Adipose tissue (tissue), 3 donors: ENCODE measurements around the gene MKX. TPM values are rescaled to one million over a fixed set of nuclear protein-coding genes. Genes with fewer than 3 reads are reported as not detected.

Source experiments
- H3K27ac ChIP-seq: one replicate; pipeline ENCODE4 v1.5.1; 2013; ENCODE audit warnings: low read depth, low read length
- WGBS, 3 donors: extraction: QIAGEN DNeasy Blood & Tissue Kit; methylation state at CpG; one replicate each; pipeline ENCODE4 v1.1.7; 2013; 5-methylcytosine and 5-hydroxymethylcytosine counted together
- polyA plus RNA-seq, 3 donors: library from polyadenylated mRNA; stranded (reverse); fragments of 200-250 nt; gene quantifications; one replicate each; pipeline ENCODE4 v1.2.3, GENCODE V29; 2013
- donor health status: healthy with polysubstance abuse.
- donor health status: Bipolar disorder and iron deficiency.
- donor health status: healthy.

Gene MKX
- polyA plus RNA-seq, 3 donors: 0.15 to 1.5 (median 1.2) TPM

DNA sequence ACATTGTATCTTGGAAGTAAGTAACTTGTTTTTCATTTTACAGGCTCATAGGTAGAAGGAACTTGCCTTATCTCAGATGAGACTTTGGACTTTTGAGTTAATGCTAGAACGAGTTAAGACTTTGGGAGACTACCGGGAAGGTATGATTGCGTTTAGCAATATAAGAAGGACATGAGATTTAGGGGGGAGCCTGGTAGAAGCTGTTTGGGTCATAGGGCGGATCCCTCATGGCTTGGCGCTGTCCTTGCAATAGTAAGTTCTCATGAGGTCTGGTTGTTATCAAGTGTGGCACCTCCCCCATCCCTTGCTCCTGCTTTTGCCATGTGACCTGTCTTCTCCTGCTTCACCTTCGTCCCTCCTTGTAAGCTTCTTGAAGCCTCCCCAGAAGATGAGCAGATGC lies 110.3 kb downstream of the MKX start:
- H3K27ac ChIP-seq: no peak overlapping the region
- WGBS, 3 donors: 79 to 93% (median 86%) methylated on average over 6 of the region's 6 CpGs

DNA sequence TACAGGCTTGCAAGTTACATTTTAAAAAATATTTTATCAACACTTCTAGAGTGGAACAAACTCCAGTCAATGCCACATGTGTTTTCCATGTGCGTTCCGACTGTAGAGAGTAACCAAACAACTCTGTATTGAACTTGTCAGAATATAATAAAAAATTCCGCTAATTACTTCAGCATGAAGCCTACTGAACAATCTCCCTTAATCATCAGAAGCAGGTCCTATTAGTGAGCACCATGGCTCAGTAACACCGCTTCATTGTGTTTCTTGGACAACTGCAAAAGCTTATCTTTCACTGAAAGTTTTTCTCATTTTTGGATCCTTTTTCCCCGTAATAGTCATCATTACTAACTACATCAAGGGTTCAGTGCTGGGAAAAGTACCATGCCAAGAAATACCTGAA lies 117.0 kb downstream of the MKX start:
- WGBS, 3 donors: 48 to 91% (median 89%) methylated on average over 5 of the region's 5 CpGs
- H3K27ac ChIP-seq: no peak overlapping the region

DNA sequence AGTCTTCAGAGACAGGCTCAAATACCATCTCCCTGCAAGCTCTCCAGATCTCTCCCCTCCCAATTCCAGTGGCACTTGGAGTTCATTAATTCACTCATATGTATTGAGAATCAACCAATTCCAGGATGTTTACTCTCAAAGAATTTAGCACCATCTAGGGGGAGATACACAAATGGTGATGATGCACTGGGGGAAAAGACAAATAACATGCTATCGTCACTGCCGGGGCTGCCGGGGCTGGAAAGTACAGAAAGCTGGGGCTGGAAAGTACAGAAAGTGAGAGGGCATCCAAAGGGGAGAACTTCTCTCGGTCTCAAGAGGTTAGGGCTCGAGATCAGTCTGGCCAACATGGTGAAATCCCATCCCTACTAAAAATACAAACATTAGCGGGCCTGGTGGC lies 118.7 kb downstream of the MKX start:
- WGBS, 3 donors: 59 to 79% (median 72%) methylated on average over 6 of the region's 6 CpGs
- no peak overlapping the region for H3K27ac ChIP-seq

DNA sequence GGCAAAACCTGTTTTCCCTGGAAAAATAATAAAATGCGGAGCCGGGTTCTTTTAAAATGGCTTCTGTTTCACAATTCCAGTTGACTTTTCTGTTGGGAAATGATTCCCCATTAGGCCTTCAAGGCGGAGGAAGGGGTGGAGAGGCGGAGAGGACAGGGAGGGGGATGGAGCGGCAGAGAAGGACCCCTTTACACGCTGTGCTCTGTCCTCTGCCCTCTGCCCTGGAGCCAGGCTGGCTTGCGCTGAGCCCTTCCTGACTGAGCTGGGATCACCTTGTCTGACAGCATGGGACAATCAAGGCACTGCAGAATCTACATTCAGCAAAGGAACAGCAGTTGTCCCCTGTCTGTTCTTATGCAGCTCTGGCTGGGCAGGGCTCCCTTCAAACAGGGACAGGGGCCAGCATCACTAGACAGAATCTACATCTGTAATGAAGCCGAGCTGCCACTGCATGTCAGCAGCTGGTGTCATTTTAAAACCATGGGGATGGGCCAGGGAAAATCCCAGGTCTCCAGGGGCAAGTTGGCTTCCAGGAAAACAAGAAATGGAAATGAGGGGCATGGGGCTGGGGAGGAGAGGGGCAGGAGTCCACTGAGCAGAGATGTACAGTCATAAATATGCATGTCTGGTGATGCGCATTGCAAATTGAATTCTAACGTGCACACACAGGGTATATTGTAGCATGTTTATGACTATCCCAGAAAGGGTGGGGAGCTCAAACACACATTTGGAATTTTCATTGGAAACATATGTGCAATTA lies 120.0 kb downstream of the MKX start:
- 78 to 80% (median 79%) methylated on average over 10 of the region's 10 CpGs for WGBS, 3 donors
- no peak overlapping the region for H3K27ac ChIP-seq

DNA sequence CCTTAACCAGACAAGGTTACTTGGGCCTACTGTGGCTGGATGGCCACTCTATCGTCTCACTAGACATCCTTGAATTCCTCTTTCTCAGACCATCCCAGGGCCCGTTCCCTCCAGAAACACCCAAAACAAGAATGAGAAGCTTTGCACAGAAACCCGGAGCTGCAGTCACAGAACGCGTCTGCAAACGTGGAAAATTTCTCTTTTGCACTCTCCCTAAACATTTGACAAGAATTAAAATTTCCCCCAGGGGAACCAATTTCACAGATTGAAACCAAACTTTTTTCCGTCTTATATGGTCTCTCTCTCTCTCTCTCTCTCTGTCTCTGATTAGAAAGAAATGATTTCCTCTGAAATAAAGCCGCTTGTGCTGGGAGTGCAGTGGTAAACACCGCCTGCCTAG lies 120.7 kb downstream of the MKX start:
- WGBS, 3 donors: 77 to 81% (median 81%) methylated on average over 9 of the region's 9 CpGs
- no peak overlapping the region for H3K27ac ChIP-seq

Other genes starting within 250 kb of the MKX start
- 10 to 100 TPM; 17.2 to 33.0 (median 30.6) TPM for gene RAB18, start 241.5 kb downstream of the MKX start, polyA plus RNA-seq